HG02623 (cell line): ENCODE results near the gene GEMIN4.
"Not testable (repeated sequence)": the region's sequence is repeated elsewhere in the genome, so short reads cannot be mapped to it uniquely, and the experiment has no call there.

ENCODE experiments used
- ATAC-seq: cut with Tn5 transposase; IDR thresholded peaks from one replicate; pipeline ENCODE4 v1.9.1; 2021; ENCODE audit warnings: moderate library complexity; ENCODE audit not compliant: unreplicated experiment

Gene GEMIN4

GRCh38 chr17:781805-782731 lies 30.0 kb upstream of the GEMIN4 start, which contains the start of the genes GLOD4 and MRM3:
TSS of gene GLOD4 (minus strand) at chr17:782280. CDS start at chr17:782255, 25 bp downstream.
TSS of gene MRM3 (plus strand) at chr17:782353. CDS start at chr17:782379, 26 bp downstream.
- peak; percentile 82 for ATAC-seq

- no peak for ATAC-seq
Measured at GRCh38 chr17:778096-778495, 26.0 kb upstream of the GEMIN4 start.

GRCh38 chr17:774313-774584 lies 22.2 kb upstream of the GEMIN4 start:
- ATAC-seq, result no peak

GRCh38 chr17:773467-774312 lies 21.6 kb upstream of the GEMIN4 start:
- no peak for ATAC-seq

- ATAC-seq, result no peak
Measured at GRCh38 chr17:773016-773415, 21.0 kb upstream of the GEMIN4 start.

- ATAC-seq, result no peak
Measured at GRCh38 chr17:767076-767475, 15.0 kb upstream of the GEMIN4 start.

GRCh38 chr17:760371-760770 lies 8.3 kb upstream of the GEMIN4 start:
- ATAC-seq, result no peak

- no peak for ATAC-seq
Measured at GRCh38 chr17:759964-760363, 7.9 kb upstream of the GEMIN4 start.

GRCh38 chr17:756010-756567 lies 4.0 kb upstream of the GEMIN4 start:
- ATAC-seq, result not testable (repeated sequence)

- not testable (repeated sequence) for ATAC-seq
Measured at GRCh38 chr17:755319-755961, 3.4 kb upstream of the GEMIN4 start.

GRCh38 chr17:753418-753817 lies 1.4 kb upstream of the GEMIN4 start:
- ATAC-seq, result no peak

GRCh38 chr17:752620-753219 lies 656 bp upstream of the GEMIN4 start:
- ATAC-seq, result peak; percentile 2

- ATAC-seq, result peak; percentile 13
Measured at GRCh38 chr17:751269-752001, 629 bp downstream of the GEMIN4 start.

- ATAC-seq, result no peak
Measured at GRCh38 chr17:750431-751037, 1.5 kb downstream of the GEMIN4 start.

- not testable (repeated sequence) for ATAC-seq
Measured at GRCh38 chr17:749359-749758, 2.7 kb downstream of the GEMIN4 start.

GRCh38 chr17:748604-749003 lies 3.5 kb downstream of the GEMIN4 start:
- not testable (repeated sequence) for ATAC-seq

GRCh38 chr17:746783-747629 lies 5.1 kb downstream of the GEMIN4 start:
- no peak for ATAC-seq

GRCh38 chr17:746181-746580 lies 5.9 kb downstream of the GEMIN4 start:
- ATAC-seq, result no peak

- ATAC-seq, result no peak
Measured at GRCh38 chr17:745406-745805, 6.7 kb downstream of the GEMIN4 start.
